Aorta (tissue), 5 donors: Measurements from ENCODE around the gene ENO2. TPM values are rescaled to one million over a fixed set of nuclear protein-coding genes. Genes with fewer than 3 reads are reported as not detected.

Experiments
- ATAC-seq: fragments of 200-7000 bp; cut with Tn5 transposase; one replicate; pipeline ENCODE4 v1.9.1; 2022; ENCODE audit warnings: moderate library complexity; ENCODE audit not compliant: low FRiP score
- DNase-seq, 2 donors: peaks; one replicate each; pipeline ENCODE4 v3.0.0-alpha.2; 2020
- H3K27ac ChIP-seq, 2 donors: one replicate each; pipeline ENCODE4 v1.5.1; 2013; ENCODE audit warnings: low read length in 2 of 2, mild to moderate bottlenecking in 2 of 2, moderate library complexity in 2 of 2, control low read depth in 1 of 2, inconsistent platforms in 1 of 2, low read depth in 1 of 2
- H3K27me3 ChIP-seq, 2 donors: one replicate each; pipeline ENCODE4 v1.6.1; 2013; ENCODE audit warnings: control low read depth in 1 of 2, low read length in 1 of 2, mild to moderate bottlenecking in 1 of 2, moderate library complexity in 1 of 2; ENCODE audit not compliant: insufficient read depth in 2 of 2, control insufficient read depth in 1 of 2
- H3K36me3 ChIP-seq, 2 donors: one replicate each; pipeline ENCODE4 v1.6.1; 2013; ENCODE audit warnings: control low read depth in 1 of 2, low read length in 1 of 2, mild to moderate bottlenecking in 1 of 2; ENCODE audit not compliant: insufficient read depth in 2 of 2, control insufficient read depth in 1 of 2
- H3K4me1 ChIP-seq, 2 donors: one replicate each; pipeline ENCODE4 v1.6.1; 2013; ENCODE audit warnings: low read length in 2 of 2, control low read depth in 1 of 2, mild to moderate bottlenecking in 1 of 2, moderate library complexity in 1 of 2; ENCODE audit not compliant: insufficient read depth in 2 of 2, control insufficient read depth in 1 of 2
- H3K4me3 ChIP-seq, 2 donors: one replicate each; pipeline ENCODE4 v1.5.1; 2013; ENCODE audit warnings: low read length in 2 of 2, control low read depth in 1 of 2, mild to moderate bottlenecking in 1 of 2
- H3K9me3 ChIP-seq: one replicate; pipeline ENCODE4 v1.6.1; 2013; ENCODE audit warnings: mild to moderate bottlenecking, low read length; ENCODE audit not compliant: control insufficient read depth
- WGBS, 2 donors: extraction: QIAGEN DNeasy Blood & Tissue Kit; methylation state at CpG; one replicate each; pipeline ENCODE4 v1.1.7; 2013; 5-methylcytosine and 5-hydroxymethylcytosine counted together
- intact Hi-C, 2 donors: fragments of 100-400 bp; cut with DNase I; formaldehyde crosslinking; loops; one replicate each; pipeline versions ENCODE4 v1.14.2 to v1.15.0; 2022
- microRNA-seq, 2 donors: library from miRNA; unstranded; fragments of <30 nt; microRNA quantifications; one replicate each; pipeline ENCODE4 v1.2.0, GENCODE V29; 2020
- polyA plus RNA-seq, 2 donors: library from polyadenylated mRNA; stranded (reverse); fragments of 200-250 nt; gene quantifications; one replicate each; pipeline ENCODE4 v1.2.3, GENCODE V29; 2013
- total RNA-seq, 2 donors: library from RNA; stranded (reverse); fragmentation: NEBNext Ultra II Directional; extraction: Animal tissue kit (Norgen Biotek cat#: 25700); gene quantifications; one replicate each; pipeline ENCODE4 v1.2.1, GENCODE V29; 2021
- donor health status: healthy with polysubstance abuse.
- donor health status: Bipolar disorder and iron deficiency.
- donor health status: DM: no; HTN: no; CAD: no.
- donor health status: DM: no; HTN: no; CAD: no.
- donor health status: DM: yes; HTN: yes; CAD: no.

ENO2 gene
- total and polyA plus RNA-seq, 4 donors: 14.7 to 116 (median 69.3) TPM

GRCh38 chr12:6968426-6968825, 54.0 kb downstream of the ENO2 start:
- H3K27ac ChIP-seq: no peak overlapping the region
- intact Hi-C loops: no loop called here
- ATAC-seq: no peak
- DNase-seq: peak in 1 of 2 donors; percentile 46
- peaks cover 4 to 5% of the 10 kb centered on the region in 2 donors for H3K4me1 ChIP-seq
- WGBS, 2 donors: 85 to 88% methylated on average over 9 of the region's 9 CpGs
- H3K9me3 ChIP-seq: no peaks in the 10 kb centered on the region
- H3K27me3 ChIP-seq: no peaks in the 10 kb centered on the region
- H3K4me3 ChIP-seq: no peak overlapping the region
- H3K36me3 ChIP-seq: peaks cover 0 to 6% of the 10 kb centered on the region in 2 donors

- Histone ChIP-seq H3K4me3 (peak overlapping the region; percentile 68 to 75), H3K27me3 (no peaks in the 10 kb centered on the region), H3K36me3 (peaks cover 1 to 7% of the 10 kb centered on the region in 2 donors), H3K27ac (peak overlapping the region in 1 of 2 donors; percentile 38), H3K4me1 (peaks cover 4 to 5% of the 10 kb centered on the region in 2 donors), H3K9me3 (no peaks in the 10 kb centered on the region)
- intact Hi-C loops: loop anchor here in 1 of 2 donors (5.0 kb wide), 2 partner anchors 47 to 127 kb away; partner anchors contain the start of gene LPCAT3
- ATAC-seq: no peak
- no peak for DNase-seq
- WGBS, 2 donors: 0% methylated on average over 31 of the region's 31 CpGs
These were observed 55.7 kb downstream of the ENO2 start for GRCh38 chr12:6970096-6970527.

Small RNAs within 50 kb of the gene (microRNA-seq; reads per million reads assigned to microRNA genes)
- gene MIR141 (2.4 to 8.0 reads per million in 2 donors), gene MIR200C (38.8 to 59.6 reads per million in 2 donors)

Other genes starting within 250 kb of the ENO2 start
- 10 to 100 TPM; 54.4 to 66.7 TPM for gene ZNF384, start 225.2 kb upstream of the ENO2 start, total RNA-seq
- 10 to 100 TPM; 23.2 to 49.3 TPM for gene ZNF384, start 225.2 kb upstream of the ENO2 start, polyA plus RNA-seq
- gene PIANP, start 213.8 kb upstream of the ENO2 start, total RNA-seq: 10 to 100 TPM in 1 of 2 donors, 1 to 10 TPM in 1; 1.2 to 10.7 TPM
- 1 to 10 TPM; 4.3 to 7.5 TPM for gene PIANP, start 213.8 kb upstream of the ENO2 start, polyA plus RNA-seq
- gene COPS7A, start 190.5 kb upstream of the ENO2 start, total RNA-seq: 10 to 100 TPM; 47.0 to 50.1 TPM
- gene COPS7A, start 190.5 kb upstream of the ENO2 start, polyA plus RNA-seq: 10 to 100 TPM; 43.8 to 70.5 TPM
- gene MLF2, start 161.4 kb upstream of the ENO2 start, total RNA-seq: 100 to 1,000 TPM; 110 to 144 TPM
- 100 to 1,000 TPM; 134 to 141 TPM for gene MLF2, start 161.4 kb upstream of the ENO2 start, polyA plus RNA-seq
- gene PTMS, start 148.2 kb upstream of the ENO2 start, total RNA-seq: 100 to 1,000 TPM; 358 to 396 TPM
- 100 to 1,000 TPM; 549 to 584 TPM for gene PTMS, start 148.2 kb upstream of the ENO2 start, polyA plus RNA-seq
- gene LAG3, start 142.1 kb upstream of the ENO2 start, total RNA-seq: 1 to 10 TPM; 1.2 to 1.8 TPM
- 1 to 10 TPM in 1 of 2 donors, under 1 TPM in 1; 0.25 to 2.4 TPM for gene LAG3, start 142.1 kb upstream of the ENO2 start, polyA plus RNA-seq
- 10 to 100 TPM; 20.1 to 40.6 TPM for gene CD4, start 125.1 kb upstream of the ENO2 start, total RNA-seq
- 10 to 100 TPM in 1 of 2 donors, 1 to 10 TPM in 1; 2.1 to 14.3 TPM for gene CD4, start 125.1 kb upstream of the ENO2 start, polyA plus RNA-seq
- 10 to 100 TPM in 1 of 2 donors, 1 to 10 TPM in 1; 4.4 to 16.6 TPM for gene GPR162, start 92.8 kb upstream of the ENO2 start, total RNA-seq
- gene GPR162, start 92.8 kb upstream of the ENO2 start, polyA plus RNA-seq: 10 to 100 TPM in 1 of 2 donors, 1 to 10 TPM in 1; 6.0 to 17.2 TPM
- gene P3H3, start 86.2 kb upstream of the ENO2 start, total RNA-seq: 10 to 100 TPM; 43.5 to 66.3 TPM
- 10 to 100 TPM; 23.4 to 93.3 TPM for gene P3H3, start 86.2 kb upstream of the ENO2 start, polyA plus RNA-seq
- 10 to 100 TPM in 1 of 2 donors, 1 to 10 TPM in 1; 8.2 to 13.7 TPM for gene GNB3, start 73.7 kb upstream of the ENO2 start, total RNA-seq
- 10 to 100 TPM in 1 of 2 donors, 1 to 10 TPM in 1; 6.0 to 32.9 TPM for gene GNB3, start 73.7 kb upstream of the ENO2 start, polyA plus RNA-seq
- 1 to 10 TPM in 1 of 2 donors, under 1 TPM in 1; 0.42 to 2.1 TPM for gene CDCA3, start 63.3 kb upstream of the ENO2 start, total RNA-seq
- gene CDCA3, start 63.3 kb upstream of the ENO2 start, polyA plus RNA-seq: 10 to 100 TPM in 1 of 2 donors, 1 to 10 TPM in 1; 3.6 to 12.6 TPM
- 10 to 100 TPM; 59.5 to 64.6 TPM for gene USP5, start 62.4 kb upstream of the ENO2 start, total RNA-seq
- gene USP5, start 62.4 kb upstream of the ENO2 start, polyA plus RNA-seq: 10 to 100 TPM; 26.7 to 47.0 TPM
- gene TPI1, start 47.0 kb upstream of the ENO2 start, total RNA-seq: 100 to 1,000 TPM; 317 TPM
- 100 to 1,000 TPM; 310 to 314 TPM for gene TPI1, start 47.0 kb upstream of the ENO2 start, polyA plus RNA-seq
- gene SPSB2, start 41.3 kb upstream of the ENO2 start, total RNA-seq: 10 to 100 TPM in 1 of 2 donors, 1 to 10 TPM in 1; 4.2 to 10.2 TPM
- gene SPSB2, start 41.3 kb upstream of the ENO2 start, polyA plus RNA-seq: 10 to 100 TPM; 11.1 to 14.3 TPM
- 10 to 100 TPM in 1 of 2 donors, 1 to 10 TPM in 1; 5.3 to 11.2 TPM for gene LRRC23, start 9.8 kb upstream of the ENO2 start, total RNA-seq
- gene LRRC23, start 9.8 kb upstream of the ENO2 start, polyA plus RNA-seq: 10 to 100 TPM; 16.8 to 20.8 TPM
- 100 to 1,000 TPM; 138 to 146 TPM for gene ATN1, start 13.4 kb downstream of the ENO2 start, total RNA-seq
- gene ATN1, start 13.4 kb downstream of the ENO2 start, polyA plus RNA-seq: 100 to 1,000 TPM in 1 of 2 donors, 10 to 100 TPM in 1; 22.7 to 149 TPM
- not detected for gene RNU7-1, start 29.2 kb downstream of the ENO2 start, total RNA-seq
- gene RNU7-1, start 29.2 kb downstream of the ENO2 start, polyA plus RNA-seq: not detected
- 100 to 1,000 TPM; 197 to 233 TPM for gene C12orf57, start 29.4 kb downstream of the ENO2 start, total RNA-seq
- gene C12orf57, start 29.4 kb downstream of the ENO2 start, polyA plus RNA-seq: 1,000 to 10,000 TPM in 1 of 2 donors, 100 to 1,000 TPM in 1; 849 to 1,017 TPM
- 10 to 100 TPM; 29.8 to 42.3 TPM for gene PTPN6, start 36.8 kb downstream of the ENO2 start, total RNA-seq
- gene PTPN6, start 36.8 kb downstream of the ENO2 start, polyA plus RNA-seq: 10 to 100 TPM; 10.1 to 25.7 TPM
- gene PHB2, start 56.1 kb downstream of the ENO2 start, total RNA-seq: 100 to 1,000 TPM in 1 of 2 donors, 10 to 100 TPM in 1; 97.9 to 117 TPM
- gene PHB2, start 56.1 kb downstream of the ENO2 start, polyA plus RNA-seq: 100 to 1,000 TPM; 105 to 139 TPM
- 10 to 100 TPM; 30.2 to 31.6 TPM for gene EMG1, start 56.3 kb downstream of the ENO2 start, total RNA-seq
- 10 to 100 TPM; 15.4 to 24.4 TPM for gene EMG1, start 56.3 kb downstream of the ENO2 start, polyA plus RNA-seq
- 10 to 100 TPM; 28.8 to 33.2 TPM for gene LPCAT3, start 103.9 kb downstream of the ENO2 start, total RNA-seq
- 10 to 100 TPM; 10.1 to 27.3 TPM for gene LPCAT3, start 103.9 kb downstream of the ENO2 start, polyA plus RNA-seq
- gene C1S, start 146.1 kb downstream of the ENO2 start, total RNA-seq: 1,000 to 10,000 TPM in 1 of 2 donors, 100 to 1,000 TPM in 1; 490 to 1,087 TPM
- 100 to 1,000 TPM; 141 to 687 TPM for gene C1S, start 146.1 kb downstream of the ENO2 start, polyA plus RNA-seq
- 1,000 to 10,000 TPM in 1 of 2 donors, 100 to 1,000 TPM in 1; 769 to 1,570 TPM for gene C1R, start 177.9 kb downstream of the ENO2 start, total RNA-seq
- 1,000 to 10,000 TPM in 1 of 2 donors, 100 to 1,000 TPM in 1; 148 to 1,159 TPM for gene C1R, start 177.9 kb downstream of the ENO2 start, polyA plus RNA-seq
- gene C1RL, start 194.6 kb downstream of the ENO2 start, total RNA-seq: 100 to 1,000 TPM in 1 of 2 donors, 10 to 100 TPM in 1; 82.0 to 139 TPM
- gene C1RL, start 194.6 kb downstream of the ENO2 start, polyA plus RNA-seq: 10 to 100 TPM; 14.5 to 85.1 TPM
- gene RBP5, start 214.3 kb downstream of the ENO2 start, total RNA-seq: 10 to 100 TPM in 1 of 2 donors, 1 to 10 TPM in 1; 6.3 to 13.4 TPM
- 1 to 10 TPM in 1 of 2 donors, not detected in 1; 1.1 TPM for gene RBP5, start 214.3 kb downstream of the ENO2 start, polyA plus RNA-seq
- 10 to 100 TPM; 34.2 to 77.2 TPM for gene CLSTN3, start 215.8 kb downstream of the ENO2 start, total RNA-seq
- 10 to 100 TPM; 12.4 to 15.4 TPM for gene CLSTN3, start 215.8 kb downstream of the ENO2 start, polyA plus RNA-seq